Stimulated activated CD4-positive, alpha-beta T cell treated with anti-CD3 and anti-CD28 coated beads, Interleukin-2, amount 100 ng/mL, for 4 hours (primary cell): ENCODE data around the gene PDE1C.
"Not testable (repeated sequence)": the region's sequence is repeated elsewhere in the genome, so short reads cannot be mapped to it uniquely, and the experiment has no call there.

Experiments
- DNase-seq: peaks from one replicate; pipeline ENCODE4 v3.0.0-alpha.2; 2020; ENCODE audit warnings: low read depth

Gene PDE1C

DNA sequence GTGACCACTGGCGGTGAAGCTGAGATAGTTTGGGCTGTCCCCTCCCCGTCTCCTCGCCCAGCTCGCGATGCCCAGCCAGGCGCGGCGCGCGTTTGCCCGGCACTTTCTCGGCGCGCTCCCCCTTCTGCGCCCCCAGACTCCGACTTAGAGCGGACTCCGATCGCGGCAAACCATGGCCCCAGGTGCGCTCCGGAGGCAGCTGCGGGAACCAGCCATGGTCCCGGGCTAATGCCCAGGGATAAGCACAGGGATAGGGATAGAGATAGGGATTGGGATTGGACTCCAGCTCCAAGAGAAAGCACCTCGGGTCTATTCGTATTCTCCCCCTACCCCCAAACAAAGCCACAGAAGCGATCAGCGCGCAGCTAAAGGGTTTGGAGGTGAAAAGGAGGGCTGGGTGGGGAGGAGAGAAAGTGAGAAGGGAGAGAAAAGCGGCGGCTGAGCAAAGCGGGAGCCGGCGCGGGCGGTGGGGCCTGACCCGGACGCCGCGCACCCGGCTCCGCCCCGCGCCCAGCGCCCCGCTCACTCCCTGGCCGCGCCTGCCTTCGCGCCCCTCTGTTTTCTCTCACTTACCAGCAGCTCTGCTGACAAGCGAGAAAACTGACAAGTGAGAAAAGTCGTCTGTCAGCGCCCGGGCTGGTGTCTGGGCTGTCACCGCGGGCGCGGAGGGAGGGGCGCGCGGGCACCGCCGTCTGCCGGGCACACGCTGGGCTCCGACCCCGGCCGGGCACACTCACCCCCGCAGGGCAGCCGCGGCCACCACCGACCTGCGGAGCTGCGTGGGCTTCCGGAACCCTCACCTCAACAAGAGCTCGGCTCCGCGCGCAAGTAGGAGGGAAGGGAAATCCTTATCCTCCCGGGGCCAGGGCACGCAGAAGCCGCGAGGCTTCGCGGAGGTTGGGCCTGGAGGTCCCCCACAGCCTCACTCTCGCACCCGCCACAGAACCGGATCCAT lies at the start of gene PDE1C:
Gene PDE1C (minus strand): TSS at position 2 of the 955 bp plus-strand sequence.
- DNase-seq: no peak

GRCh38 chr7:32119790-32120196 lies 49.6 kb upstream of the PDE1C start:
- DNase-seq: no peak

- no peak for DNase-seq
Measured at GRCh38 chr7:32117837-32118236, 47.6 kb upstream of the PDE1C start.

DNA sequence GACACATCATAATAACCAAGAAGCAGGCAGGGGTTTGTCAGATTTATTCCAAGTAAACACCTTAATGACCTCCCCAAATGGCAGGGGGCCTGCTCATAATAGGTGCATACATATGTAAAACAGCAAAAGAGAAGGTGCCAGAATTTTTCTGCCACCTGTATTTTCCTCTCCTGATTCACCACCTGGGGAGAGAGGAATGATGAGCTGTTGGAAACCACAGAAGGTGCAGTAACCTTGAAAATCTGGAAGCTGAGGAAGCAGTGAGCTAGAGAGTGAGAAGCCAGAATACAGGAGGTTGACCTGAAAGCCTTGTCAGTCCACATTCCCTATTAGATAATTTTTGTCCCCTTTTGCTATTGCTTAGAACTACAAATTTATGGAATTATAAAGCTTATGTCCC lies 46.2 kb upstream of the PDE1C start:
- no peak for DNase-seq

DNA sequence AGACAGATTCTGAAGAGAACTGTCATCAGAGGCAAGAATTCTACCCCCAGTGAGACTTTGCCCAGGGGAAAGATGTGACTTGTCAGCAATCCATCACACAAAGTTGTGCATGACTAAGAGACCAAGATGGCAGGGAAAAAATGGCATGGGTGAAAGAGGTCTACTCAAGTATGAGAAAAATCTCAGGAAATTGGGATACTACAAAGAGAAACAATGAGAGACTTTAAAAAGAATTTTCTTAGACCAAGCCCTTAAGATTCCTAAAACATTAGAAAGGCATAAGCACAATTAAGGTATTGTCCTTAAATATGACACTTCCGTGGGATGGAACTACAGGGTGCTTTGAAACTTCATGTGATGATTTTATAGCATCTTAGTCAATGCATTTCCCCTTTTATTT lies 45.6 kb upstream of the PDE1C start:
- DNase-seq: no peak

DNA sequence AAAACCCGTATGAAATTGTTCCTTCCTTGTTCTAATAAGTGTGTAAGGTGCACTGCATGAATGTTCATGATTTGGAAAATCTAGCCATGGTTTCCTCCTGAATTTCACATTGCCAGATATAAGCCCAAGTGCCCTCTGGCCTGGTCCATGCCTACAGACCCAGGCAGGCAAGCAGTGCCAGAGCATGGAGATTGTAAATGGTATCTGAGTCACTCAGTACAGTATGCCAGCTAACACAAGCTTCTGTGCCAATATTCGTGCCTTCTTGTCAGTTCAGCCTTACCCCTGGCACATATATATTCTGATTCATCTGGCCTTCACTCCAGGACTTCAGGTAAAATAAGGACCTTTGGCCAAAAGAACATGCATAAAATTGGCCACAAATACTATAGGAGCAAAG lies 38.4 kb upstream of the PDE1C start:
- no peak for DNase-seq

DNA sequence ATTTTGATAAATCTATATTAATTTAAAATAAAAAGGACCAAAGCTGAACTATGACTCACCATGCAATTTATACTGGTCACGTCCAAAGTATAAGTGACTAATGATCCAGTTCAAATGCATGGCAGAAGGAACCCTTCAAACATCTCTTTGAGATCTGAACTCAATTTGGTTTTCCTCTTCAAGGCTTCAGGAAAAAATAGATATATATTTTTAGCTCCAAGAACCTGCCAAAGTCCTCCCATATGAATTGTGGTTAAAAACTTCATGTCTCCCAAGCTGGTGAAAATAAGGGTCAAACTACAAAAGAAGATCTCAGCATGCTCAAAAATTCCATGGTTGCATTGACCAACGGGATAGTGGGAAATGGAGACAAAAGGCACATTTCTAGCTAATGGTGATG lies 34.6 kb upstream of the PDE1C start:
- DNase-seq: no peak

DNA sequence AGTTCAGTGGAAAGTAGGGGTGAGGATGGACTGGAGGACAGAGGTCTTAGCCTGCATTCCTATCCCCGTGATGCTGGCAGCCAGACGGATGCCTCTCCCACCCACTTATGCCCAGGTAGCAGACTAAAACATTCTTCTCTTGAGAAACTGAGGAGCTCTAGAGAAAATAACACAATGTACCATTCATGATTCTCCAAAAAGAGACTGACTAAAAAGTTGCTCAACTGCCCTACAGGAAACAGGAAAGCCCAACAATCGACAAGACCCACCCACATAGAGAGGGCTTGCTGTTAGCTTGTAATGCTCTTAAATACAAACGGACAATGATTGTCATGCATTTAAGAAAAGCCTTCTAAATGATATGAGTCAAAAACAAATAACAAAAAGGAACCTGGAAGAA lies 33.2 kb upstream of the PDE1C start:
- no peak for DNase-seq

DNA sequence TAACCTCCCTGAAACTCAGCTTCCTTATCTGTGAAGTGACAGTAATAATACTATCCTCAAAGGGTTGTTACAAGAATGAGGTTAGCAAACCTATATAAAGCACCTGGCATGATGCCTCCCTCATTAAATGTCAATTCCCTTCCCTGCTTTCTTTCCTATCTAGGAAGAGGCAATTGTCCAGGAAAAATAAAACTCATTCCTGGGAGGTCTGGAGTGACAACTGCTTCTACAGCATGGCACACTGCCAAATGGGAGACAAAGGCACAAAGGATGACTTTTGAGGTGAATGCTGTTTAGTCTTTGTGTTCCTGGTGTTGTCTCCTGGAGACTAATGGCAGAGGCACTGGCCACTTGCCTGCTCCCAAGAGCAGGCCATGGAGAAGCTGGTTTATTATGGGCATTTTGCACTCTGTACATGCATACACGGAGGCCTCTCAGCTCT lies 32.2 kb upstream of the PDE1C start:
- DNase-seq: no peak

- DNase-seq: no peak
Measured at GRCh38 chr7:32100407-32100907, 30.2 kb upstream of the PDE1C start.

DNA sequence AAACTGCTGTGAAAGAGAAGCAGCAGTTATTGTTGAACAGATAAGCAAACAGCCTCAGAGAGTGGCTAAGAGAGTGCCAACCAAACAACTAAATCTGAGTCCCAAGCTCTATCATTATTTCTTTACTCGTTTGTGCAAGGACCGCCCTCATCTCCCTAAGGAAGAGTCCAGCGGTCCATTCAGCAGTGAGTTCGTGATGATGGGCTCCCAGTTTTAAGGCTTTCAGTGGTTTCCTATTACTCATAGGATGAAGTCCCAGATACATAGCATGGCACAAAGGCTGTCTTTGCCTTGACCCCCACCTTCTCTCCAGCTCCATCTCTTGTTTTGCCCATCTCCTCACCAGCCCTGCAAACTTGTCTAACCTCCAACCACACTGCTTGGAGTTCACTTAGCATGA lies 24.3 kb upstream of the PDE1C start:
- no peak for DNase-seq

DNA sequence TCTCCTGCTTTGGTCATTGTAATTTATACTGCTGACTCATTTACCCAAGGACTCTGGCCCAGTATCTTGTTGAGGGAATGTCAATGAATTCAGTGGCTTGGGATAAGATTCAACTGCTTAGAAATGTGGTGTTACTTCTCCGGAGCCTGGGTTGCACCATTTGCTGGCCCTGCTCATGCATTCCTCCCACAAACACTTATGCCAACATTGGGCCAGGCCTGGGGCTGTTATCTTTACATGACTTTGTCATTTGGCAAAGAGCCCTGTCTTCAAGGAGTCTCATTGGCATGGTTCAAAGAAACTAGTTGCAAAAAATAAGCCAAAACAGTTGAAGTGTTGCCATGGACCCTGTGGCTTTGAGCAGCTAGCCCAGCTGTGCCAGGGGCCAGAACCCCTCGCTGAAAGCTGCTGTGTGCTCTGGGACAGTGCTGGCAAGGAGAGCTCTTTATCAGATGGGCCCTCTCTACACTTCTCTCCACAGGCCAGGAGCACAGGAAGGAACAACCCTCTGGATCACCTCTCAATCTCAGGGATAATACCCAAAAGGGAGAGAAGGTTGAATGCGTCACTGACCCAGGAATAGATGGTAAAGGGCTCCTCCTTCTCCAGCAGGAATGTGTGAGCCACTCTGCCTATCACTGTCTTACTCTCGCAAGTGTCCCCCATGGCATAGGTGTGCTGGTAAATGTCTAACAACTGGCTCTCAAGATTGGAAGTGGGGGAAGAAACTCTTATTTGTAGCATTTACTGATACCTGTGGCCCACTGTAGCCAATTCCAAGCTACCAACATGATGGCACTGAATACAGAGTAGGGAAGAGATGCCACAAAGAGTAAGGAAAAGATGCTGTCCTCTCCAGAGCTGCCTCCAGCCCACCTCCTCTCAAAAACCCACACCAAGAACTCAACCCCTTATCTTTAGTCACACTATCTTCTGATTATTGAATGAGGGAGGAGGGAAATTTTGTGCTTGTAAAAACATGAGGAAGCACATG lies 23.5 kb upstream of the PDE1C start:
- no peak for DNase-seq

- DNase-seq: no peak
Measured at GRCh38 chr7:32092346-32092745, 22.1 kb upstream of the PDE1C start.

DNA sequence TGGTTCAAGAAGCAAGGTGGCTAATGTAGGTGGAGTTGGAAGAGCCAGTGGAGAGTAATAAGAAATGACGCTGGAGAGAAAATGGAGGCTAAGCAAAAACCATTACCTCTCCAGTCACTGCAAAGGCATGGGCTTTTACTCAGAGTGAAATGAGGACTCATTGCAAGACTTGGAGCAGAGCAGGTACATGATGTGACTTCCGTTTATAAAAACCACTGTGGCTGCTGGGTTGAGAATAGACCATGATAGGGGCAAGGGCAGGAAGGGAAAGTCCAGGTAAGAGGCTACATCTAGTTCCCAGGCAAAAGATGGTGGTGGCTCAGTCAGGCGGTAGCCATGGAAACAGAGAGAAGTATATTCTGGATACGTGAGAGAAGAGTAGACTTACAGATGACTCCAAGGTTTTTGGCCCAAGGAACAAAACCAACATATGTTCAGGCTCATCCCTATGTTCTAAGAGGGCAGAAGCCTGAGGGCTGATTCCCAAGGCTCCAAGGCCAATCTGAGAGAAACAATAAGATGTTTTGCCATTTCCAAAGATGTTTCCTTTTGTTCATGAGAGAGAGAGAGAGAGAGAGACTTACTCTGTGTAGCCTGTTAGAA lies 21.5 kb upstream of the PDE1C start:
- no peak for DNase-seq

GRCh38 chr7:32089678-32090077 lies 19.5 kb upstream of the PDE1C start:
- DNase-seq: no peak

GRCh38 chr7:32089256-32089655 lies 19.0 kb upstream of the PDE1C start:
- no peak for DNase-seq

- DNase-seq: no peak
Measured at GRCh38 chr7:32088451-32088881, 18.3 kb upstream of the PDE1C start.

DNA sequence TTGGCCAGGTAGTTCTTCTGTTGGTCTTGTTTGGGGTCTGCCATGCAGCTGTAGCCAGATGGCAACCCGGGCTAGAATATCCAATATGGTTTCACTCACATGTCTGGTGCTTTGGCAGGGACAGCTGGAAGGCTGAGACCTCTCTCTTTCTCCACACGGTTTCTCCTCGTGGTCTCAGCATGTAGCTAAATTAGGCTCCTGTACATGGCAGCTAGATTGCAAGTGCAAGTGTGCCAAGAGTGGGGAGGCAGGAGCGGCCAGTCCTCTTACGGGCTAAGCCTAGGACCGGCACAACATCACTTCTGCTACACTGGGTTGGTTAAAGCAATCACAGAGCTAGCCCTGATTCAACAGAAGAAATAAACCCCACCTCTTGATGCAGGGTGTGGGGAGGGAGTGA lies 9.3 kb upstream of the PDE1C start:
- DNase-seq: no peak

DNA sequence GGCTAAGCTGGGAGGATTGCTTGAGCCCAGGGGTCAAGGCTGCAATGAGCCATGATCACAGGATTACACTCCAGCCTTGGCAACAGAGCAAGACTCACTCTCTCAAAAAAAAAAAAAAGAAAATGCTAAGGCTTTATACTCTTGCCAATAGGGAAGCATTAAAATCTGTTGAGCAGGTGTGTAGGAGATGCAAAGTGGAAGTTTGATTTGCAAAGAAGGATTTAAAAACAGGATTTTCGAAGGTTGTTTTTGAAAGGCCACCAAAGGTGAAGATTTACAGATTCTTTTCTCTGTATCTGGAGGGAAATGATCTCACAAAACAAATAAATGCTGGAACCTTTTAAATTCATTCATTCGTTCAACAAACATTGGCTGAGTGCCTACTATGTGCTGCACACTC lies 8.6 kb upstream of the PDE1C start:
- no peak for DNase-seq

DNA sequence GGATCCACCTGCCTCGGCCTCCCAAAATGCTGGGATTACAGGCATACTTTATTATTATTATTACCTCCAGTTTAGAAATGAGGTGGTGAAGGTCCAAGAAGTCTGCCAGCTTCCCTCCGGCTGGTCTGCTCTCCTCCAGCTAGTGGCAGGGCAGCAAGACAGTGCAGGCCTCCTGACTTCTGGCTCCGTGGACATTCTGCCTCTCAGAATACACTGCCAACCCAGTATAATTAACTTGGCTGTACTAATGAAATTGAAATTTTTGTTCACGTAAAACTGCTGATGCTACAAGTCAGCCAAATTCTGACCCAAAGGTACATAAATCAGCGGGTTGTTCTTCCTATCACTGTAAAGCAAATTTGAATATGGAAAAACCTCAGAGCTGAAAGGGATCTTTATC lies 7.6 kb upstream of the PDE1C start:
- no peak for DNase-seq

- not testable (repeated sequence) for DNase-seq
Measured at GRCh38 chr7:32076802-32077201, 6.6 kb upstream of the PDE1C start.

DNA sequence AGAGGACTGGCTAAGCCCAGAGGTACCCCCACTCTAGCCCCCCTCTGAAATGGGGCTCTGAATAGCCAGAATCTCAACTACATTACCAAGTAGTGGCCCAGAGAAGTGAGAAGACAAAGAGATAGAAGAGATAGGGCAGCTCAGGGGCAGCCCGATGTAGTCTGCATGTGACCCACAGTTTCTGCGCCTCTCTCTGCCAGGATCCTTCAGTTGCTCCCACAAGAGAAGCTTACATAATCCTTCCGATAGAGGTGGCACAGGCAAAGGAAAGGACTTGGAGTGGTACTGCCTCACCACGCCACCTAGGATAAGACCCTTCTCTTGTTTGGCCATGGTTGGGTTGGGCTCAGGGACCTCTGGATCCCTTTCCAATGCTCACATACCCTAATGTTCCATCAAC lies 5.4 kb upstream of the PDE1C start:
- no peak for DNase-seq
